Eye (tissue), 1 donor: ENCODE measurements around the gene ALKAL2.

Source experiments
- DNase-seq: peaks from one replicate; pipeline ENCODE4 v3.0.0-alpha.2; 2015

The ALKAL2 gene

GRCh38 chr2:238869-239268 lies 49.0 kb downstream of the ALKAL2 start:
- DNase-seq = no peak

GRCh38 chr2:238431-238830 lies 49.5 kb downstream of the ALKAL2 start:
- DNase-seq = no peak

- peak; percentile 21 for DNase-seq
These were observed 50.0 kb downstream of the ALKAL2 start for GRCh38 chr2:237878-238277.

- DNase-seq = peak; percentile 4
These were observed 50.8 kb downstream of the ALKAL2 start for GRCh38 chr2:236993-237539.

- DNase-seq = no peak
These were observed 53.5 kb downstream of the ALKAL2 start for GRCh38 chr2:234421-234820.

- no peak for DNase-seq
These were observed 54.9 kb downstream of the ALKAL2 start for GRCh38 chr2:233030-233429.

- DNase-seq = no peak
These were observed 56.2 kb downstream of the ALKAL2 start for GRCh38 chr2:231521-232185.
